Measurements from ENCODE around the gene TMSB15B.
"Not testable (repeated sequence)": the region's sequence is repeated elsewhere in the genome, so short reads cannot be mapped to it uniquely, and the experiment has no call there.

Gene TMSB15B

DNA sequence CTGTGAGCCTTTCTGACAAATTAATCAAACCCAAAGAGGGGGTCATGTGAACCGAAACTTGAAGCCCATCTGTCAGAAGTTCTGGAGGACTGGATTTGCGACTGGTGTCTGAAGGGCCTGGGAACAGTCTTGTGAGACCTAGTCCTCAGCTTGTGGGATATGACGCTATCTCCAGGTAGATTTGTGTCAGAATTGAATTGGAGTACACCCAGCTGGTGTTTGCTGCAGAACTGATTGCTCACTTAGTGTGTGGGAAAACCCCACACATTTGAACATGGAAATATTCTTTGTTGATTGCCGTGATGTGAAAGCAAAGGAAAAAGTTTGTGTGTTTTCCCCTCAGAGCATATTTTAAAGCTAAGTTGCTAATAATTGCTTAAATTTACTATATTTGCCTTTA, 30.3 kb upstream of the TMSB15B start:
- peak; percentile 6 for DNase-seq (ENCODE audit: low spot score)
- TF ChIP-seq, protein P1, sequence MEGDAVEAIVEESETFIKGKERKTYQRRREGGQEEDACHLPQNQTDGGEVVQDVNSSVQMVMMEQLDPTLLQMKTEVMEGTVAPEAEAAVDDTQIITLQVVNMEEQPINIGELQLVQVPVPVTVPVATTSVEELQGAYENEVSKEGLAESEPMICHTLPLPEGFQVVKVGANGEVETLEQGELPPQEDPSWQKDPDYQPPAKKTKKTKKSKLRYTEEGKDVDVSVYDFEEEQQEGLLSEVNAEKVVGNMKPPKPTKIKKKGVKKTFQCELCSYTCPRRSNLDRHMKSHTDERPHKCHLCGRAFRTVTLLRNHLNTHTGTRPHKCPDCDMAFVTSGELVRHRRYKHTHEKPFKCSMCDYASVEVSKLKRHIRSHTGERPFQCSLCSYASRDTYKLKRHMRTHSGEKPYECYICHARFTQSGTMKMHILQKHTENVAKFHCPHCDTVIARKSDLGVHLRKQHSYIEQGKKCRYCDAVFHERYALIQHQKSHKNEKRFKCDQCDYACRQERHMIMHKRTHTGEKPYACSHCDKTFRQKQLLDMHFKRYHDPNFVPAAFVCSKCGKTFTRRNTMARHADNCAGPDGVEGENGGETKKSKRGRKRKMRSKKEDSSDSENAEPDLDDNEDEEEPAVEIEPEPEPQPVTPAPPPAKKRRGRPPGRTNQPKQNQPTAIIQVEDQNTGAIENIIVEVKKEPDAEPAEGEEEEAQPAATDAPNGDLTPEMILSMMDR (IDR thresholded peaks at IDR 0.05; ENCODE audit: extremely low read depth, missing control alignments): no peak

DNA sequence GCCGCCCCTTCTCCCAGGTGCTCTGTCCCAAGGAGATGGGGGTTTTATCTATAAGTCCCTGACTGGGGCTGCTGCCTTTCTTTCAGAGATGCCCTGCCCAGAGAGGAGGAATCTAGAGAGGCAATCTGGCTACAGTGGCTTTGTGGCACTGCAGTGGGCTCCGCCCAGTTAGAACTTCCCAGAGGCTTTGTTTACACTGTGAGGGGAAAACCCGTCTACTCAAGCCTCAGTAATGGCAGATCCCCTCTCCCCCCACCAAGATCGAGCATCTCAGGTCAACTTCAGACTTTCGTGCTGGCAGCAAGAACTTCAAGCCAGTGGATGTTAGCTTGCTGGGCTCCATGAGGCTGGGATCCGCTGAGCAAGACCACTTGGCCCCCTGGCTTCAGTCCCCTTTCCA, 22.2 kb upstream of the TMSB15B start:
- DNase-seq (ENCODE audit: low spot score): not testable (repeated sequence)

DNA sequence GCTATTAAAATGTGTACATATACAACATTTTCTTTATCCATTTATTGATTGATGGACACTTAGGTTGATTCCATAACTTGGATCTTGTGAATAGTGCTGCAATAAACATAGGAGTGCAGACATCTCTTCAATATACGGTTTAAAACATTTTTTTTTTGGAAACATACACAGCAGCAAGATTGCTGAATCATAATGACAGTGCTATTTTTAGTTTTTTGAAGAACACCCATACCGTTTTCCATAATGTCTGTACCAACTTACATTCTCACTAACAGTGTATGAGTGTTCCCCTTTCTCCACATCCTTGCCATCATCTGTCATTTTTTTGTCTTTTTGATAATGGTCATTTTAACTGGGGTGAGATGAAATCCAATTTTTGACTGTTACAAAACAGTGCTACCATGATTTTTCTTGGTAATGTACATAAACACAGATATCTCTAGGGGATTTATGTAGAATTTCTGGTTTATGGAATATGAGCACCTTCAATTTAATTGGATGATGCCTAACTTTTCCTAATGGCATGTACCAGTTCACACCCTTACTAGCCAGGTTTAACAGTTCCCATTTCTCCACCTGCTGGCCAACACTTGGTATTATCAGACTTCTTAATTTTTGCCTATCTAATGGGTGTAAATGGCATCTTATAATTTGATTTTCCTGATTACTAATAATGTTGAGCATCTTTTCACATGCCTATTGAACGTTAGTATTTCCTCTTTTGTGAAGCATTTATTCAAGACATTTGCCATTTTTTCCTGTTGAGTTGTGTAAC, 21.0 kb upstream of the TMSB15B start:
- TF ChIP-seq, protein P1 (IDR thresholded peaks at IDR 0.05; ENCODE audit: extremely low read depth, missing control alignments): no peak
- no peak for DNase-seq (ENCODE audit: low spot score)

DNA sequence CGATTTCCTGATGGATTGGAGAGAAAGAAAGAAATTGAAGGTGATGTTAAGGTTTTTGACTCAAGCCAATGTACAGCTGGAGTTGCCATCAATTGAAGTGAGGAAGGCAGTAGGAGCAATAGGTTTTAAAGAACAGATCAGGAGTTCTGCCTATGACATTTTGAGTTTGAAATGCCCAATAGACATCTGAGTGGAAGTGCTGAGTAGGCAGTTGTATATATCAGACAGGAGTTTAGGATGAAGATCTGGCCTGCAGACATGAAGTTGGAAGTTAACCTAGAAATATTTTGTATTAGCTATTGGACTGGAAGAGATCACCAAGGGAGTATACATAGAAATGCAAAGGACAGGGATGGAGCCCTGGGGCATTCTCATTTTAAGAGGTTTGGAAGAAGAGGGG, 12.9 kb upstream of the TMSB15B start:
- TF ChIP-seq, protein P1 (IDR thresholded peaks at IDR 0.05; ENCODE audit: extremely low read depth, missing control alignments): no peak
- DNase-seq (ENCODE audit: low spot score): no peak

DNA sequence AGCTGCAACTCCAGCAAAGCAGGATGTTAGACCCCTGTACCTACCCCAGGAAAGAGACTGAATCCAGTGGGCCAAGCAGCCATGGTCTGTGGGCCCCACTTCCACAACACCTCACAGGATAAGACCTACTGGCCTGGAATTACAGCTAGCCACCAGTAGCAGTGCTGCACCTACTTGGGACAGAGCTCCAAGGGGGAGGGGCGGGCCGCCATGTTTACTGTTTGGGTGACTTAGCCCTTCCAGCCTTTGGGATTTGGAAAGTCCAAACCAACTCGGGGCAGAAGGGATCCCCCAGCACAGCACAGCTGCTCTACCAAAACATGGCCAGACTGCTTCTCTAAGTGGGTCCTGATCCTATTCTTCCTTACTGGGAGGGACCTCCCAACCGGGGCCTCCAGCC, 9.1 kb upstream of the TMSB15B start:
- DNase-seq (ENCODE audit: low spot score): no peak

DNA sequence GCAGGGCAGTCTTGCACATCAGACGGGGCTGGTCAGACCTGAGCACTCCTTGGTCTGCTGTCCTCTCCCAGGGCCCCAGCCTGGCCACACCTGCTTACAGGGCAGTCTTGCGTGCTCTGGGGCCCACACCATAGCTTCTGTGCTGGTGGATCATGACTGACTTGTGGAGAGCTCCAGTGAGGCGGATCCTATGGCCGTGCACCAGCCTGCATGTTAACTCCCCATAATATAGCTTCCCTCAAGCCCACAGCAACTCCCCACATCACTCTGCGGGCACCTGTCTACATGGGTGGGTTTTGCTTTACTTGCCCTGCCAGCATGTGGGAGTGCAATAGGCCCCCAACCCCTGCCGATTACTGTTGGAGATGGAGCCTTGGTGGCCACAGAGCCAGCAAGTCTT, 8.2 kb upstream of the TMSB15B start:
- TF ChIP-seq, protein P1 (IDR thresholded peaks at IDR 0.05; ENCODE audit: extremely low read depth, missing control alignments): no peak
- DNase-seq (ENCODE audit: low spot score): no peak

More for the DNA sequence above, 9.1 kb upstream of the TMSB15B start:
- TF ChIP-seq, protein P1 (IDR thresholded peaks at IDR 0.05; ENCODE audit: extremely low read depth, missing control alignments): no peak

DNA sequence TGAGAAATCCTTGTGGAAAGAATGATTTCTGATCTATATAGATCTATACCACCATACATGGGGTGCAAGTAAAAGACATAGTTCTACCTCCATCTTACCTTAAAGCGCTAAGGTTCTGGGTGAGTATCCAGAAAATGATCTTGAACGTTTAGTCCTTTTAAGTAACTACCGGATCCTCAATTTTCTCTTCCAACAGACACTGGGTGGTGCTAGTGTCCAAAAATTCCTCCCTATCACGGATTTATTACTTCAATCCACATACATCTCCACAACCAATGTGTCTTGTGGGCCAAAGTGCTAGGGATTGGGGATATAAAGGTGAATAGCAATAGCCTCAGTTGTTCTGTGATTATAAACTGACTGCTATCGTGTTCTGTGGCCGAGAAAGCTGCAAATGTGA, 1.8 kb upstream of the TMSB15B start:
- DNase-seq (ENCODE audit: low spot score): not testable (repeated sequence)

DNA sequence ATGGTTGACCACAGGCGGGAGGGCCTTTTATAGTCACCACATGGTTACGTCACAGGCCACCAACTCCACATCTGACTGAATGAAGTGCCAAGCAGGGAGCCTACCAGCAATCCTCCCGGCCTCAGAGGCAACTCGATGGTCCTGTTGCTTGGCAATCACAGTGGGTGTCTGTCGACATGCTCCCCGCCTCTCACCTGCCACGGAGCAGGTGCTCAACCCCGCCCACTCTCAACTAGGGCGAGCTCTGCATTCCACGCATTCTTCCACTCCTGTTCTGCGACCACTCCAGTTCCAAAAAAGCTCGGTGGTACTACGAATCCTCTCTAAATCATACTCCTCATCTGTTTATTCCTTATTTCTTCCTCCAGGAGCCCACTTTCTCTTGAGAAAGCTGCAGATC, 21.1 kb downstream of the TMSB15B start:
- not testable (repeated sequence) for DNase-seq (ENCODE audit: low spot score)

DNA sequence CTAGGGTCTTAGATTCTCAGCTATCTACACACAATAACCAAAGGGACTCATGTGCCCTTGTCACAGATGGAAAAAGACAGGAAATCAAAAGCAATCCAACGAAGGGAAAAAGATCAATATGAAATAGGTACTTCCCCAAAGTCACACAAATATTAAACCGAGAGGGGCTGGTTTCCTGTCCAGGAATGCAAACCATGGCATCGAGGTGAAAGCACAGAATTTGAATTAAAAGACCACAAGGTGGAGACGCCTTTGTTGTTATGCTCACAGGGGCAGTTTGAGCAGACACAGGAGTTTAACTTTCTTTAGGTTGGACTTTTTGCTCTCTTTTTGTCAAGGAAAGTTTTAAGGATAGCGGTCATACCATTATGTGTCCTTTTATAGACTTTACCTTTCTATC, 36.8 kb downstream of the TMSB15B start:
- no peak for DNase-seq (ENCODE audit: low spot score)
- TF ChIP-seq, protein P1 (IDR thresholded peaks at IDR 0.05; ENCODE audit: extremely low read depth, missing control alignments): no peak
